Ascending aorta (tissue), 2 donors: Measurements from ENCODE around the gene TBC1D24. TPM values are rescaled to one million over a fixed set of nuclear protein-coding genes. Genes with fewer than 3 reads are reported as not detected.
"Not testable (repeated sequence)": the region's sequence is repeated elsewhere in the genome, so short reads cannot be mapped to it uniquely, and the experiment has no call there.

Experiments used
- DNase-seq, 2 donors: peaks; one replicate each; pipeline ENCODE4 v3.0.0-alpha.2; 2019; ENCODE audit warnings: low spot score in 2 of 2
- H3K27ac ChIP-seq, 2 donors: fragments of 200-600 bp; sonication (generic); one replicate each; pipeline ENCODE4 v1.5.1; 2016 to 2017; ENCODE audit warnings: mild to moderate bottlenecking in 1 of 2
- H3K27me3 ChIP-seq: fragments of 200-600 bp; sonication (generic); one replicate; pipeline ENCODE4 v1.5.1; 2017
- H3K36me3 ChIP-seq, 2 donors: fragments of 200-600 bp; sonication (generic); one replicate each; pipeline ENCODE4 v1.5.1; 2016
- H3K4me1 ChIP-seq, 2 donors: fragments of 200-600 bp; sonication (generic); one replicate each; pipeline ENCODE4 v1.5.1; 2016 to 2017; ENCODE audit warnings: mild to moderate bottlenecking in 1 of 2
- H3K4me3 ChIP-seq, 2 donors: fragments of 200-600 bp; sonication (generic); one replicate each; pipeline ENCODE4 v1.5.1; 2016 to 2017; ENCODE audit warnings: mild to moderate bottlenecking in 1 of 2
- H3K9me3 ChIP-seq, 2 donors: fragments of 200-600 bp; sonication (generic); one replicate each; pipeline ENCODE4 v1.5.1; 2016
- intact Hi-C: fragments of 100-400 bp; cut with DNase I; formaldehyde crosslinking; loops from one replicate; pipeline ENCODE4 v1.15.1; 2023
- total RNA-seq: library from RNA; depleted of rRNA; stranded (reverse); fragments of >200 nt; gene quantifications from one replicate; pipeline ENCODE4 v1.1.0, GENCODE V29; 2016

TBC1D24 gene
- total RNA-seq, 1 donor from 2014 or later: 22.5 TPM

DNA sequence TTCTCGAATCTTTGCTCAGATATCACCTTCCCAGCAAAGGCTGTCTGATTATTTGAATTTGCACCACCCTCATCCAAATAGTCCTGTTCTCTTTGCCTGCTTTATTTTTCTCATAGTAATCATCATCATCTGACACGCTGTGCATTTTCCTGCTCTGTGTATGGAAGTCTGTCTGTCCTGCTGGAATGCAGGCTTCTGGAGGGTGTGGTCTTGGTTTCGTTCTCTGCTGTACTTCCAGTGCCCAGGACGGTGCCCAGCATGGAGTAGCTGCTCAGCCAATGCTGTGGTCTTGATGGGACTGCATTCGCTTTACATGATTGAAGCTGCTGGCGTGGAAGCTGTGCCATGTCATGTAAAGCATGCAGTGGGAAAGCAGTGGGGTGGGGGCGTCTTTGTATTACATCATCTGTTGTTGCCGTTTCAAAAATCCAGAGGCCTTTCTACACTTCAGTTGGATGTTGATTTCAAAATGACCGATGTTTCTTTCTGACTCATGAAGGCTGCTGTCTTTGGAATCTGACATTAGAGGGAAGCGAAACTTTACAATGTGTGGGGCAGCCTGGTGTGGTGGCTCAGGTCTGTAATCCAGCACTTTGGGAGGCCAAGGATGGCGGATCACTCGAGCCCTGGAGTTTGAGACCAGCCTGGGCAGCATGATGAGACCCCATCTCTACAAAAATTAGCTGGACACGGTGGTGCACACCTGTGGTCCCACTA, 79.9 kb downstream of the TBC1D24 start:
- H3K36me3 ChIP-seq, H3K4me1 ChIP-seq, intact Hi-C loops, H3K9me3 ChIP-seq, DNase-seq, H3K27me3 ChIP-seq, H3K27ac ChIP-seq, H3K4me3 ChIP-seq: not testable (repeated sequence)

Other genes starting within 250 kb of the TBC1D24 start
- gene DNASE1L2, start 238.7 kb upstream of the TBC1D24 start, total RNA-seq: not detected
- gene ECI1, start 223.5 kb upstream of the TBC1D24 start, total RNA-seq: 10.9 TPM
- gene RNPS1, start 207.0 kb upstream of the TBC1D24 start, total RNA-seq: 134 TPM
- gene ABCA3, start 134.4 kb upstream of the TBC1D24 start, total RNA-seq: 25.9 TPM
- 0.43 TPM for gene CCNF, start 45.7 kb upstream of the TBC1D24 start, total RNA-seq
- gene TEDC2, start 15.0 kb upstream of the TBC1D24 start, total RNA-seq: not detected
- not detected for gene NTN3, start 3.8 kb upstream of the TBC1D24 start, total RNA-seq
- 91.9 TPM for gene ATP6V0C, start 38.8 kb downstream of the TBC1D24 start, total RNA-seq
- gene AMDHD2, start 45.2 kb downstream of the TBC1D24 start, total RNA-seq: 16.1 TPM
- gene CEMP1, start 56.3 kb downstream of the TBC1D24 start, total RNA-seq: not detected
- 23.2 TPM for gene PDPK1, start 62.9 kb downstream of the TBC1D24 start, total RNA-seq
- gene KCTD5, start 207.4 kb downstream of the TBC1D24 start, total RNA-seq: 10.5 TPM
- gene PRSS27, start 245.1 kb downstream of the TBC1D24 start, total RNA-seq: not detected